ENCODE measurements around the gene RAET1L.
A peak's percentile ranks its signal among the peaks of the same experiment; 100 is the strongest.
"Not testable (repeated sequence)": the region's sequence is repeated elsewhere in the genome, so short reads cannot be mapped to it uniquely, and the experiment has no call there.

RAET1L gene

GRCh38 chr6:150025201-150025917 lies at the start of gene RAET1L:
Gene RAET1L, minus strand, starts transcription at chr6:150025532. Its CDS starts 61 bp downstream, at chr6:150025471.
- DNase-seq (ENCODE audit: low read depth): no peak

GRCh38 chr6:150075034-150075421 lies 49.7 kb upstream of the RAET1L start:
- no peak for DNase-seq (ENCODE audit: low read depth)

GRCh38 chr6:150074396-150075033 lies 49.2 kb upstream of the RAET1L start:
- DNase-seq (ENCODE audit: low read depth): not testable (repeated sequence)

GRCh38 chr6:150072201-150072600 lies 46.9 kb upstream of the RAET1L start:
- DNase-seq (ENCODE audit: low read depth): peak; percentile 33

GRCh38 chr6:150070236-150070818 lies 45.0 kb upstream of the RAET1L start:
- DNase-seq (ENCODE audit: low read depth): no peak

GRCh38 chr6:150069706-150070105 lies 44.4 kb upstream of the RAET1L start:
- no peak for DNase-seq (ENCODE audit: low read depth)

- peak; percentile 70 for DNase-seq (ENCODE audit: low read depth)
Measured at GRCh38 chr6:150068720-150069648, 43.7 kb upstream of the RAET1L start, which contains the start of gene ULBP3. Gene ULBP3, minus strand, starts transcription at chr6:150069121. Its CDS starts 55 bp downstream, at chr6:150069066.

- DNase-seq (ENCODE audit: low read depth): no peak
Measured at GRCh38 chr6:150068151-150068550, 42.8 kb upstream of the RAET1L start.

- no peak for DNase-seq (ENCODE audit: low read depth)
Measured at GRCh38 chr6:150065083-150065482, 39.8 kb upstream of the RAET1L start.

- DNase-seq (ENCODE audit: low read depth): no peak
Measured at GRCh38 chr6:150063640-150064039, 38.3 kb upstream of the RAET1L start.

GRCh38 chr6:150059973-150060372 lies 34.6 kb upstream of the RAET1L start:
- DNase-seq (ENCODE audit: low read depth): not testable (repeated sequence)

GRCh38 chr6:150058986-150059385 lies 33.7 kb upstream of the RAET1L start:
- no peak for DNase-seq (ENCODE audit: low read depth)

- no peak for DNase-seq (ENCODE audit: low read depth)
Measured at GRCh38 chr6:150058231-150058792, 33.0 kb upstream of the RAET1L start.

GRCh38 chr6:150057501-150057951 lies 32.2 kb upstream of the RAET1L start:
- DNase-seq (ENCODE audit: low read depth): no peak

- DNase-seq (ENCODE audit: low read depth): no peak
Measured at GRCh38 chr6:150056916-150057315, 31.6 kb upstream of the RAET1L start.

GRCh38 chr6:150056156-150056555 lies 30.8 kb upstream of the RAET1L start:
- DNase-seq (ENCODE audit: low read depth): no peak

- DNase-seq (ENCODE audit: low read depth): no peak
Measured at GRCh38 chr6:150055131-150055530, 29.8 kb upstream of the RAET1L start.

- DNase-seq (ENCODE audit: low read depth): no peak
Measured at GRCh38 chr6:150053450-150053849, 28.1 kb upstream of the RAET1L start.

GRCh38 chr6:150050846-150051245 lies 25.5 kb upstream of the RAET1L start:
- DNase-seq (ENCODE audit: low read depth): no peak

GRCh38 chr6:150048099-150048498 lies 22.8 kb upstream of the RAET1L start:
- DNase-seq (ENCODE audit: low read depth): no peak

- no peak for DNase-seq (ENCODE audit: low read depth)
Measured at GRCh38 chr6:150046943-150047342, 21.6 kb upstream of the RAET1L start.

All from stimulated activated CD8-positive, alpha-beta memory T cell treated with anti-CD3 and anti-CD28 coated beads, Interleukin-4, amount 100 ng/mL, for 24 hours (primary cell).